DOHH2 (cell line): Measurements from ENCODE around the gene LYPD6.

Experiments used
- CTCF ChIP-seq: fragments of 200-600 bp; sonication (generic); IDR thresholded peaks from one replicate; pipeline ENCODE4 v1.5.1; 2014; ENCODE audit warnings: antibody characterized with exemption, mild to moderate bottlenecking, low read depth, low read length; ENCODE audit not compliant: poor library complexity, severe bottlenecking
- EZH2phosphoT487 ChIP-seq: fragments of 200-600 bp; sonication (generic); IDR thresholded peaks from 2 replicates; pipeline ENCODE4 v1.6.1; 2017; ENCODE audit warnings: borderline replicate concordance, mild to moderate bottlenecking, antibody characterized with exemption, low read length, moderate library complexity, mixed read lengths

- TF ChIP-seq CTCF (no peak), EZH2phosphoT487 (no peak)
Observed at GRCh38 chr2:149371476-149371875, 41.1 kb downstream of the LYPD6 start.
